ENCODE results near the gene TSPEAR.

DNA sequence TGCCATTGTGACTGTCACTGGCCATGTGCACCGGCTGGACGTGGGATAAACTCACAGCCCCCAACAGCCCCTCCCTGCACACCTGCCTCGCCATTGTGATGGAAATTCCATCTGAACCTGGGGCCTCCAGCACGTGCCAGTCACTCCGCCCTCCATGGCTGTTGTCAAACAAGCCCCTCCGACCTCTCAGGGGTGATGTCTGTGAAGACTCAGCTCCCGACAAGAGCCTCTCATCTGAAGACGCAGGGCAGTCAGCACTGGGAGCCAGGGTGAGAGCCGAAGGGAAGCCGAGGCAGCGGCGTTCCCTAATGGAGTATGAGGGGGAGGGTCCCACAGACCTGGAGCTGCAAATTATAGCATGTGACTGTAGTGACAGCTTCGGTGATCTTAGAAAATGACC, 158.7 kb downstream of the TSPEAR start:
- TF ChIP-seq, protein P1, sequence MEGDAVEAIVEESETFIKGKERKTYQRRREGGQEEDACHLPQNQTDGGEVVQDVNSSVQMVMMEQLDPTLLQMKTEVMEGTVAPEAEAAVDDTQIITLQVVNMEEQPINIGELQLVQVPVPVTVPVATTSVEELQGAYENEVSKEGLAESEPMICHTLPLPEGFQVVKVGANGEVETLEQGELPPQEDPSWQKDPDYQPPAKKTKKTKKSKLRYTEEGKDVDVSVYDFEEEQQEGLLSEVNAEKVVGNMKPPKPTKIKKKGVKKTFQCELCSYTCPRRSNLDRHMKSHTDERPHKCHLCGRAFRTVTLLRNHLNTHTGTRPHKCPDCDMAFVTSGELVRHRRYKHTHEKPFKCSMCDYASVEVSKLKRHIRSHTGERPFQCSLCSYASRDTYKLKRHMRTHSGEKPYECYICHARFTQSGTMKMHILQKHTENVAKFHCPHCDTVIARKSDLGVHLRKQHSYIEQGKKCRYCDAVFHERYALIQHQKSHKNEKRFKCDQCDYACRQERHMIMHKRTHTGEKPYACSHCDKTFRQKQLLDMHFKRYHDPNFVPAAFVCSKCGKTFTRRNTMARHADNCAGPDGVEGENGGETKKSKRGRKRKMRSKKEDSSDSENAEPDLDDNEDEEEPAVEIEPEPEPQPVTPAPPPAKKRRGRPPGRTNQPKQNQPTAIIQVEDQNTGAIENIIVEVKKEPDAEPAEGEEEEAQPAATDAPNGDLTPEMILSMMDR (IDR thresholded peaks at IDR 0.05; ENCODE audit: insufficient read depth, low read length, poor library complexity, severe bottlenecking) = no peak
- TF ChIP-seq EZH2phosphoT487 (conservative IDR thresholded peaks at IDR 0.05; ENCODE audit: low read length) = no peak

Measured in SU-DHL-6 (cell line).